ENCODE results near the gene BUD31.
A peak's percentile ranks its signal among the peaks of the same experiment; 100 is the strongest.

DNA sequence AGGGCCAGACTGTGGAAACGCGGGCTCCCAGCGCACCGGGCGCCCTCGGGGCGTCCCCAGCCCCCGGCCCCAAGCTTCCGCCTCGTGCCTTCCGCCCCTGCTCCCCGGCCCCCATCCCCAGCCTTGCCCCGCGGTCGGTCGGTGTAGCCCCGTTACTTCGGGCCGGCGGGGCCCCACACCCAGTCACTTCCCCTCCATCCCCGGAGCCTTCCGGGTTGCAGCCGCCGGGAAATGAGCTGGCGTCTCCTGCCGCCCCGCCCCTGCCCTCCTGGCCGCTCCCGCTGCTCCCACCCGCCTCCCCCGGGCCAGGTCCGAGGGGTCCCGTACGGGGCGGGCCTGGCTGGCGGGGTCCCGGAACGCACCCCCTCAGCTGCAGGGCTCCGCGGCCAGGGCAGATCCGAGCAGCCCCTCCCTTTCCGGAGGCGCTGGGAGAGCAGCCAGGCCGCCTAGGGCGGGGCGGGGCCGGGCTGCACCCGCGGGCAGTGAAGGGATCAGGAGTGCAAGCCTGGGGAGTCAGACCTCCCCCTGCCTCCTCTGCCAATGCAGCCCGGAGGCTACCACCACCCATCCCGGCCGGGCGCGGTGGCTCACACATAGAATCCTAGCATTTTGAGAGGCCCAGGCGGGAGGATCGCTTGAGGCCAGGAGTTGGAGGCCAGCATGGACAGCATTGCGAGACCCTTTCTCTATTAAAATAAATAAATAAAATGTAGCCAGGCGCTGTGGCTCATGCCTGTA, 33.5 kb upstream of the BUD31 start:
- TF ChIP-seq, protein P1, sequence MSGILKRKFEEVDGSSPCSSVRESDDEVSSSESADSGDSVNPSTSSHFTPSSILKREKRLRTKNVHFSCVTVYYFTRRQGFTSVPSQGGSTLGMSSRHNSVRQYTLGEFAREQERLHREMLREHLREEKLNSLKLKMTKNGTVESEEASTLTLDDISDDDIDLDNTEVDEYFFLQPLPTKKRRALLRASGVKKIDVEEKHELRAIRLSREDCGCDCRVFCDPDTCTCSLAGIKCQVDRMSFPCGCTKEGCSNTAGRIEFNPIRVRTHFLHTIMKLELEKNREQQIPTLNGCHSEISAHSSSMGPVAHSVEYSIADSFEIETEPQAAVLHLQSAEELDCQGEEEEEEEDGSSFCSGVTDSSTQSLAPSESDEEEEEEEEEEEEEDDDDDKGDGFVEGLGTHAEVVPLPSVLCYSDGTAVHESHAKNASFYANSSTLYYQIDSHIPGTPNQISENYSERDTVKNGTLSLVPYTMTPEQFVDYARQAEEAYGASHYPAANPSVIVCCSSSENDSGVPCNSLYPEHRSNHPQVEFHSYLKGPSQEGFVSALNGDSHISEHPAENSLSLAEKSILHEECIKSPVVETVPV (CRISPR knock-in tag; IDR thresholded peaks at IDR 0.05) = no peak
- TF ChIP-seq ZFP30 (CRISPR knock-in tag; IDR thresholded peaks at IDR 0.05) (0 out of 2 replicates have a peak, but pooled peaks have one; percentile 2), GLIS3 (CRISPR knock-in tag; IDR thresholded peaks at IDR 0.05) (no peak), TCF4 (CRISPR knock-in tag; IDR thresholded peaks at IDR 0.05; ENCODE audit: borderline replicate concordance) (no peak), CREB5 (CRISPR knock-in tag; IDR thresholded peaks at IDR 0.05; ENCODE audit: low read depth) (no peak), BACH2 (CRISPR knock-in tag; IDR thresholded peaks at IDR 0.05; ENCODE audit: borderline replicate concordance) (no peak), ZNF8 (CRISPR knock-in tag; IDR thresholded peaks at IDR 0.05) (no peak), ARNTL (CRISPR knock-in tag; IDR thresholded peaks at IDR 0.05; ENCODE audit: borderline replicate concordance, low read depth) (no peak), OSR1 (CRISPR knock-in tag; IDR thresholded peaks at IDR 0.05) (no peak), PATZ1 (CRISPR knock-in tag; IDR thresholded peaks at IDR 0.05; ENCODE audit: borderline replicate concordance) (0 out of 2 replicates have a peak, but pooled peaks have one; percentile 40), ZFP3 (CRISPR knock-in tag; IDR thresholded peaks at IDR 0.05) (no peak), TOX (CRISPR knock-in tag; IDR thresholded peaks at IDR 0.05; ENCODE audit: borderline replicate concordance) (no peak)

All from SK-N-SH treated with all-trans-retinoic acid at 6 μM for 48 hours (cell line).